GM19035 (cell line): ENCODE measurements around the gene MPO.

Experiments
- ATAC-seq: cut with Tn5 transposase; IDR thresholded peaks from one replicate; pipeline ENCODE4 v1.9.1; 2021; ENCODE audit not compliant: unreplicated experiment

Gene MPO

GRCh38 chr17:58279016-58279711 lies 1.6 kb downstream of the MPO start:
- no peak for ATAC-seq

GRCh38 chr17:58278661-58279015 lies 2.1 kb downstream of the MPO start:
- ATAC-seq, result no peak

GRCh38 chr17:58277802-58278595 lies 2.7 kb downstream of the MPO start:
- no peak for ATAC-seq

- no peak for ATAC-seq
These were observed 3.5 kb downstream of the MPO start for GRCh38 chr17:58277107-58277801.

GRCh38 chr17:58276423-58276822 lies 4.3 kb downstream of the MPO start:
- no peak for ATAC-seq

- no peak for ATAC-seq
These were observed 5.3 kb downstream of the MPO start for GRCh38 chr17:58275417-58275816.

GRCh38 chr17:58273453-58274104 lies 7.2 kb downstream of the MPO start:
- no peak for ATAC-seq

GRCh38 chr17:58272367-58273280 lies 8.1 kb downstream of the MPO start:
- ATAC-seq, result no peak

- ATAC-seq, result no peak
These were observed 9.4 kb downstream of the MPO start for GRCh38 chr17:58271216-58271931.

GRCh38 chr17:58270476-58271215 lies 10.1 kb downstream of the MPO start:
- no peak for ATAC-seq

- no peak for ATAC-seq
These were observed 11.0 kb downstream of the MPO start for GRCh38 chr17:58269557-58270291.

- no peak for ATAC-seq
These were observed 11.8 kb downstream of the MPO start for GRCh38 chr17:58268774-58269556.

GRCh38 chr17:58268326-58268725 lies 12.4 kb downstream of the MPO start:
- ATAC-seq, result no peak

GRCh38 chr17:58267347-58268324 lies 13.1 kb downstream of the MPO start:
- no peak for ATAC-seq

GRCh38 chr17:58265902-58266875 lies 14.5 kb downstream of the MPO start:
- ATAC-seq, result no peak
